Hematopoietic multipotent progenitor cell (in vitro differentiated cells): ENCODE measurements around the gene FBXW9. TPM values are rescaled to one million over a fixed set of nuclear protein-coding genes. Genes with fewer than 3 reads are reported as not detected.
"Not testable (repeated sequence)": the region's sequence is repeated elsewhere in the genome, so short reads cannot be mapped to it uniquely, and the experiment has no call there.

Experiments
- DNase-seq, 3 donors: peaks; one replicate each; pipeline ENCODE4 v3.0.0-alpha.2; 2011 to 2015; ENCODE audit warnings: low read depth in 2 of 3, low spot score in 2 of 3
- total RNA-seq: library from RNA; depleted of rRNA; stranded (reverse); fragments of >200 nt; gene quantifications from one replicate; pipeline ENCODE4 v1.2.3, GENCODE V29; 2012

The FBXW9 gene
- total RNA-seq: 31.2 TPM

GRCh38 chr19:12696366-12697335 is at the start of gene FBXW9:
FBXW9 (minus strand) TSS chr19:12696631; CDS start chr19:12696581, 50 bp downstream.
- peak; percentile 98 to 99 (median 98) for DNase-seq

DNA sequence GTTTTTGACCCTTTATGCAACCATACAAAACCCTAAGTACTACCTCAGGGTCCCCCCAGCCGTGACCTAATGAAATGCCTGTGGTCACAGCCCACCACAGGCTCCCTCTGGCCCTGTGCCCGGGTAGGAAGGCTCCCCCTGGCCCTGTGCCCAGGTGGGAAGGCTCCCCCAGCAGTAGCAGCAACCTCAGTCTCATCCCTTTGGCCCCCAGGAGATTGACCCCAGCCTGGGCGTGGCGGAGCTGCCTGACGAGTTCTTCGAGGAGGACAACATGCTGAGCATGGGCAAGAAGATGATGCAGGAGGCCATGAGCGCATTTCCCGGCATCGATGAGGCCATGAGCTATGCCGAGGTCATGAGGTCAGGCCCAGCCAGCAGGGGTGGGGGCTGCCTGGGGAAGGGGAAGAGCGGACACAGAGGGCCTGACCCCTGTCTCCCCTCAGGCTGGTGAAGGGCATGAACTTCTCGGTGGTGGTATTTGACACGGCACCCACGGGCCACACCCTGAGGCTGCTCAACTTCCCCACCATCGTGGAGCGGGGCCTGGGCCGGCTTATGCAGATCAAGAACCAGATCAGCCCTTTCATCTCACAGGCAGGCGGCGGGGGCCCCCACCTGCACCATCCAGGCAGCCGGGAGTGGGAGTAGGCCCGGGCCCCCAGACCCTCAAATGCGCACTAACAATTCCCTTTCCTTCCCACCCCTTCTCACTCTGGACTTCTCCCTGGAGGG is 48.9 kb upstream of the FBXW9 start:
- DNase-seq: no peak

GRCh38 chr19:12737835-12738351 is 41.5 kb upstream of the FBXW9 start:
- DNase-seq: no peak

- DNase-seq: peak; percentile 67 to 99 (median 99)
These were observed 40.8 kb upstream of the FBXW9 start, which contains the start of gene GET3 for GRCh38 chr19:12736995-12737834. GET3 (plus strand) TSS chr19:12737497; CDS start chr19:12737506, 9 bp downstream.

GRCh38 chr19:12733369-12734214 is 37.2 kb upstream of the FBXW9 start:
- peak in 2 of 3 donors; percentile 70 to 75 for DNase-seq

GRCh38 chr19:12731337-12731736 is 34.9 kb upstream of the FBXW9 start:
- DNase-seq: no peak

DNA sequence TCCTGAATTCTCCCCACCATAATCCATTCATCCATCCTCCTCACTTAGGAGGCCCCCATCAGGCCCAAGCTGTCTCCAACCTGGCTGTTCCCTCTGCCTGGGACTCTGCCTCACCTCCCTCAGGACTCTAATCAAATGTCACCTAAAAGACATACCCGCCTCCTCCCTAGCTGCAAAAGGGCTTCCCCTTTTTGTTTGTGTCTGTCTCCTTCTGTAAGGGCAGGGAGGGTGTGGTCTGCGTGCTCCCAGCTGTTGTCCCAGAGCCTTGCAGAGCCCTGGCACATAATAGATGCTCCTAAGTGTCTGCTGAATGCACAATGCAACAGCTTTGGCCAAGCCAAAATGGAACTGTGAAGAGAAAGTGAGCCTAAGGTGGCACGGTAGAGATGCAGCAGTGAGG is 33.6 kb upstream of the FBXW9 start:
- no peak for DNase-seq

GRCh38 chr19:12727745-12728433 is 31.5 kb upstream of the FBXW9 start:
- DNase-seq: no peak

- DNase-seq: no peak
These were observed 30.5 kb upstream of the FBXW9 start for GRCh38 chr19:12726988-12727316.

DNA sequence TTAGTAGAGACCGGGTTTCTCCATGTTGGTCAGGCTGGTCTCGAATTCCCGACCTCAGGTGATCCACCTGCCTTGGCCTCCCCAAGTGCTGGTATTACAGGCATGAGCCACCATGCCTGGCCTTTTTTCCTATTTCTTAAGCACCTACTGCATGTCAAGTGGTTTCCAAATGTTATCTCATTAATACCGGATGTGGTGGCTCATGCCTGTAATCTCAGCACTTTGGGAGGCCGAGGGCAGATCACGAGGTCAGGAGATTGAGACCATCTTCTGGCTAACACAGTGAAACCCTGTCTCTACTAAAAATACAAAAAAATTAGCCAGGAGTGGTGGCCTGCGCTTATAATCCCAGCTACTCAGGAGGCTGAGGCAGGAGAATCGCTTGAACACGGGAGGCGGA is 29.2 kb upstream of the FBXW9 start:
- not testable (repeated sequence) for DNase-seq

GRCh38 chr19:12723641-12724426 is 27.4 kb upstream of the FBXW9 start, which contains the start of gene TNPO2:
TNPO2 (minus strand) TSS chr19:12723932; CDS start chr19:12720977, 2,955 bp downstream.
- peak in 2 of 3 donors; percentile 58 to 75 for DNase-seq

- DNase-seq: no peak
These were observed 26.9 kb upstream of the FBXW9 start for GRCh38 chr19:12723381-12723640.

DNA sequence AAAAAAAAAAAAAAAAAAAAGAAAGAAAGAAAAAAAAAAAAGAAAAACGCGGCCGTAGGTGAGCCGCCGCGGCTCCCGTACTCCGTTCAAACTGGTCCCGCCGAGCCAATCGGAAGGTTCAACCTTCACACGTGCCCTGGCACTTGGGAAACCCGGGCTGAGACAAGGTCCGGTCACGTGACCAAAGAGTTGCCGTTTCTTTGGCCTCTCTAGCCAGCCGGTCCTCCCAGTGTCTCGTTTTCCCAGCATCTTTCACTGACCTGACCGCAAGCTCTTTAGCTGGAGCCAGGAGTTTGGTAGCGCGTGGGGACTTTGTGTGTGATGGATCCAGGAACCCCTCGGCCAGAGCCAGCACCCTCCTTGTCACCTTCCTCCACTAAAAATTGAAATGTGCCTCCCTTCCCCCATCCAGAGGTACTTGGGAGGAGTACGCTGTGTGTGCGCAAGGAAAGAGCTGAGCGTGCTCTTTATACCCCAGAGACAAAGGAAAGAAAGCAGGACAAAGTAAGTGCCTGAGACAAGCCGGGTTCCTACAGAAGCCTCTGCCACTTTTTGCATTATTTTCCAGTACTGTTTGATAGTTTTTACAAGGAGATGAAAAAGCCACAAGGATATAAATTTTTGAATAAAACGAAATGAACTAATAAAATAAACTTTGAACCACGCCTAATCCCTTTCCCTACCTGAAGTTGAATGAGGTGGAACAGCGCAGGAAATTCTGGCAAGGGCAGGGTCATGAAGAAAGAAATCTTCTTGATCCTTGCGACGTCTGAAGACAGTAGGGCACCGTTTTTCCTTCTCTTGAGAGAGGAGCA is 26.3 kb upstream of the FBXW9 start:
- peak; percentile 86 to 99 (median 99) for DNase-seq

DNA sequence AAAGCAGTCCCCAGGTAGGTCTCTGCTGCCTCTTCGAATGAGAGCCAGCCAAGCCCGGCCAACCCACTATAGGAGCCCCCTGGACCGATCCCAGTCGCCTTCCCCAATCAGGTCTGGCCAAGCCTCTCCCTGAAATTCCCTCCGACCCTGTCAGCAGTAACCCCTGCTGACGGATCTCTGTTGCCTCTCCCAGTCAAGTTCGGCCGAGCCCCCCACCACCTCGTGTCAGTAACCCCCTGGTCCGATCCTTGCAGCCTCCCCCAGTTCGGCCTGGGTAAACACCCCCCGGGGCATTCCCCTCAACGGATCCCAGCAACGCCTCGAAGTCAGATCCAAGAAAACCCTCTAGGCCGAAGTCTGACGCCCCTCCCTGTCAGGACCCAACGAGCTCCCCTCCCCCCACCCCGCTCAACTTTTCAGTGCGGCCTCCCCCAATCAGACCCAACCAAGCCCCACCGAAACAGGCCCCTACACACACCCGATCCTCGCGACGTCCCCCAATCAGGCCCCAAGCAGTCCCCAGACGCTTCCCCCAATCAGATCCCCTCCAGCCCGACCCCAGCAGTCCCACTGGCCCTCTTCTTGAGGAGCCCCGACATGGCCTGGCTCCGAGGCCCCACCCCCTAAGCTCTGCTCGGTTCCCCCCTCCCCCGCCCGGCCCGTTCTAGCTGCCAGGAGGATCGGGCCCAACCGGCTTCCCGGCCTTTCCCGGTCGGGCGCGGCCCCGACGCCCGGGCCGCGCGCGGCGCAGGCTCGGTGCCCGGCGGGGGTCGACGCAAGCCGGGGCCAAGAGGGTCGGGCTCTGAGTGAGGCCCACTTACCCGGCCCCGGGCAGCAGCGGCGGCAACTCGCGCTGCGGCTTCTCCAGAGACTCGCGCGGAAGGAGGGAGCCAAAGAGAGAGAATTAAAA is 25.5 kb upstream of the FBXW9 start:
- DNase-seq: peak in 2 of 3 donors; percentile 89 to 92

DNA sequence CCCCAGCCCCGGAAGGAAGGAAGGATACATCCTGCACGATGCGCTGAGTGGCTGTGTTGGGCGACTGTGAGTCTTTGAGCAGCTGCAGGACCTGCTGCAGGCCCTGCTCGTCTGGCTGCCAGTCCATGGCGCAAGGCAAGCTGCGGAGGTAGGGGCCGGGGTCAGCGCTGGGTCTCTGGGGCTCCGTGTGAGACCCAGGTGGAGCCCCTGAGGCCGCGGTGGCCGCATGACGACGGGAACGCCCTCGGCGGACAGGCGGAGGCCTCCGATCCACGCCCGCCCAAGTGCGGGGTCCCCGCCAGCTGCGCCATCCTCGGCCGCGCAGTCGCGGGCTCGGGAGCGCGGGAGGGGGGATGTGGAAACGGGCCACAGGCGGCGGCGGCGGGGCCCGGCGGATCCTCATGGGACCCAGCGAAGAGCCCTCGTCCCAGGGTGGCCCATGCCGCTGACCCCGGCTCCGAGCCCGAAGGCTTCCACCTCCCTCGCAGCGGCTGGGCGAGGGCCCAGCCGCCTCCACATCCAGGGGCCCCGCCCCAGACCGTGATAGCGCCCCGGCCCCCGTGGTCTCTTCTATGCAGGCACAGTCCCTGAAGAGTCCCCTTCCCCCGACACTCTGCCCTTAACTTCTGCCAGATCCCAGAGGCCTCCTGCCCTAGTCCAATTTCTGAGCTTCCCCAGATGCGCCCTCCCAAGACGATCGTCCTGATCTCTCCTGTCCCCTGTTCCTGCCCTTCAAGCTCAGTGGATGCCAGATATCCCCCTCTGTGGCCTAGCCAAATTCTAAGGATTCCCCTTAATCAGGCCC is 24.6 kb upstream of the FBXW9 start:
- DNase-seq: no peak

DNA sequence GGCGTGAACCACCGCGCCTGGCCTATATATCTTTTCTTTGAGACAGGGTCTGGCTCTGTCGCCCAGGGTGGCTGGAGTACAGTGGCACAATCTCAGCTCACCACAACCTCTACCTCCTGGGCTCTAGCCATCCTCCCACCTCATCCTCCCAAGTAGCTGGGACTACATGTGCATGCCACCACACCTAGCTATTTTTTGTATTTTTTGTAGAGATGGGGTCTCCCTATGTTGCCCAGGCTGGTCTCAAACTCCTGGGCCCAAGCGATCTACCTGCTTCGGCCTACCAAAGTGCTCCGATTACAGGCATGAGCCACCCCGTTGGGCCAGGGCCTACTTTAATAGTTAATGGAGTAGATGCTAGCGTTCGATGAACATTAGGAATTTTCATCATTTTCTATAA is 23.9 kb upstream of the FBXW9 start:
- DNase-seq: no peak
